ENCODE data around the gene LPIN1.
A peak's percentile ranks its signal among the peaks of the same experiment; 100 is the strongest.
"Not testable (repeated sequence)": the region's sequence is repeated elsewhere in the genome, so short reads cannot be mapped to it uniquely, and the experiment has no call there.

LPIN1 gene

DNA sequence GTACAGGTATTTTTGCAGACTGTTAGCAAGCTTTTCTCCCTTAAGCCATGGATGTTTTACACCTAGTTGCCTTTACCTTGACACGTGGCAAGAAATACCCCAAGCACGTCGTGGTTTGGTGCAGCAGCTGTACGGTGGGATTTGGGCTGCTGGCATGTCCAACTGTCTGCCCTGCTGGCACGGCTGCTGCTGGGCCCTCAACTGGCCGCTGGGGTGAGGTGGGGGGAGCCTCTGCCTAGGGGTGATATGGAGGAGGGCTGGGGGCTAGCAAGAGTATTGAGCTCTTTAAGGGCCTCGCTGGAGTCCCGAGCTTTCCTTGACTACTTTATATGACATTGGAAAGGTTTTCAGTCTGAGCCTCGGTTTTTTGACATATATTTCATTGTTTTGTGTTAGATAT, 41.6 kb downstream of the LPIN1 start:
- DNase-seq = no peak

DNA sequence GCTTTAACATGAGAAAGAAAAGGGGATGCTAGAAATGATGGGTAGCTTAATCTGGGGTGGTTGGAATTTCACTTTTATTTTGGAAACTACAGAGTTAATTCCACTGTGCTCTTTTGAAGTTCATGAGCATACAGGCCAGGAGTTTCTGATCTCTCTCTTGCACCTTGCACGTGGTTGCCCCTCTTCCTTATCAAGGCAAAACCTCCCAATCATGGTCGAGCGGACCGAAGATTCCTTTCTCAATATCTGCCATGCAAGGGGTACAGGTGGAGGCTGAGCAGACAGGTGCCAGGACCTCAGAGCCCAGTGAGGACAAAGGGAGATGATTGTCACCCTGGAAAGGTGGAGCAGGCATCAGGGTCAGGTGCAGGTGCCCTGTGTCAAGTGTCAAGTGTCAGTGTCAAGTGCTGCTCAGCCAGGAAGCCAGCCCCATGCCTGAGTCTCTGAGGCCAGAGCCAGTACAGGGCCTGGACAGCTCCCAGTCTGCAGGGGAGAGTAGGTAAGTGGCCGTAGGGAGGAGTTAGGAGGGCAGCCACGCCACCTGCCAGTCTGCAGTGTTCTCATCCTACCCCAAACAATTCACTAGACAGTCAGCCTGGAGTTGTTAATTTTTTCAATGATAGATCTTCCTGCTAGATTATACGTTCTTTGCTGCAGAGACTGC, 42.2 kb downstream of the LPIN1 start:
- no peak for DNase-seq

DNA sequence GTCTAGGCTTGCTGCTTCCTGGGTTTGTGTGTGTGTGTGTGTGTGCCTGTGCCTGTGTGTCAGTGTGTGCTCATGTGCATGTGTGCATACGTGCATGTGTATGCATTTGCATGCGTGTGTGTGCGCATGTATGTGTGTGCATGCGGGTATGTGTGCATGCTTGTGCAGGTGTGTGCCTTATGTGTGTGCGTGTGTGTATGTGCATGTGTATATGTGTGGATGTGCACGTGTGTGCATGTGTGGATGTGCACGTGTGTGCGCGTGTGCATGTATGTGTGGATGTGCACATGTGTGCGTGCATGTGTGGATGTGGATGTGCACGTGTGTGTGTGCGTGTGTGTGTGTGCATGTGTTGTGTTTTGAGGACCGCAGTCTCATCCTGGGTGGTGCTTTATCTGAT, 42.8 kb downstream of the LPIN1 start:
- DNase-seq = no peak

DNA sequence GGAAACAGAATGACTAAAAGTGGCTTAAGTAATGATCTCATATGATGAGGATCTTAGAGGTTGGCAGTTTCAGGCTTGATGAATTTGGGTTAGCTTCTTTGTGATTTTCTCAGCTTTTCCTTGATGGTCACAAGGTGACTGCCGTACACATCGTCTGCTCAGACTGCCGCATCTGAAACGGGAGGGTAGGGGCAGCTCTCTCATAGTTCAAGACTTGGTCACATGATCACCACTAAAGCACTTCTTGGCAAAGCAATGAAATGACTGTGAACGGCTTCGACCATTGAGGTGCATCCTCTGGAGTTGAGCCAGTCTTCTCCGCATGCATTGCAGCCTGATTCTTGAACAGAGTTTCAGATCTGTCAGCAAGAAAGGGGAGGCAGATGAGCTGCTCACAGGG, 43.8 kb downstream of the LPIN1 start:
- DNase-seq = no peak

DNA sequence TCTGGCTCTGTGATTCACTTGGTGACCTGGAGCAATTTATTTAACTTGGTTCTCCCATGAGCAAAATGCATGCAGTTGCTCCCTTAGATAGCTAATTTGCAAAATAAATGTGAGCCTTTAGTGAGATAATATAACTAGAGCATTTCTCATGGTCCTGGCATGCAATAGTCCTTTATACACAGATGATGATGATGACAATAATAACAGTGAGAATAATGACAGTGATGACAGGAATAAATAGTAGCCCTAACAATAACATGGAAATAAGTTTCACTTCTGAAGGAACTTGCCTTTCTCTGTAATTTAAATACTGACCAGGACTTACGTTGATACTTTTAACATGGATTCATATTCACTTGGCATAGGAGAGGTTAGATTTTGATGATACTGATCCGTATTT, 49.2 kb downstream of the LPIN1 start:
- no peak for DNase-seq

DNA sequence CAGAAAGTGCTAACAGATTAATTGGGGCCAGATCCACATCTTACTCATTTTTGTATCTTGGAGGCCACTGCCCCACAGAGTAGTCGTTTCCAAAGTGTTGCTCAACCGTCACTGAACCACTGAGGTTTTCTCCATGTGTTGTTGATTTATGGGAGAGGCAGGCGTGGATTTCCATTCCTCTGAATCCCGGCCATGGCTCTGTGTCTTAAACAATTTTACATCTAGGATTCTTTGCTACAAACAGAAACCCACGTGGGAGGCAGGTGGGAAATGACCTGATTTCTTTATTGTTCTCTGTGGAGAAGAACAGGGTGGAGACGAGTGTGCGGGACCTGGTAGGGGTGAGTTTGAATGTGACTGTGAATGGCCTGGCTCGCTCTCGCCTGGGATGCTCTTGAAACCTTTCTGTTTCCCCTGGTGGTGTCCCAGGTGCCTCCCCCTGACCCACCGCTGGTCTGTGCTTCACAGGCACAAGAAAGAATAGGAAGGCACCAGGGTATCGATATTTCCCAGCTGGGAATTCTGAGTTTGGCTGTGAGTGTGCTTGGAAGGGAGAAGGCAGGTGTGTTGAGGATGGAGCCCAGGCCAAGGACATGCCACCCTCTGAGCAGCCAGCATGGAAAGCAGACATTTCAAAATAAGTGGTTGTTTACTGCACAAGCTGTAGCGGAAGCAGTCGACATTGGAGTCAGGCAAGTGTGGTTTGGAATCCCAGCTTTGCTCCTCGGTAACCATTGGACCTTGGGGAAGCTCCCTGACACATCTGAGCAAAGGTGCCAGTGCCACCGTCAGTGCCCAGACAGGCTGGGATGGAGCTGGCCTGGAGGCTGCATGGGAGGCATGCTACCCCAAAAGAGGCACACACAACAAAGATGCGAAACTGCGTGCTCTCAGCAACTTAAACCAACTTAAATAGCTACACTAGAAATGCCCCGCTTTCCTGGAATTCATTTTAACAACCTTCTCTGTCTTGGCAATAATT, 50.0 kb downstream of the LPIN1 start:
- no peak for DNase-seq

DNA sequence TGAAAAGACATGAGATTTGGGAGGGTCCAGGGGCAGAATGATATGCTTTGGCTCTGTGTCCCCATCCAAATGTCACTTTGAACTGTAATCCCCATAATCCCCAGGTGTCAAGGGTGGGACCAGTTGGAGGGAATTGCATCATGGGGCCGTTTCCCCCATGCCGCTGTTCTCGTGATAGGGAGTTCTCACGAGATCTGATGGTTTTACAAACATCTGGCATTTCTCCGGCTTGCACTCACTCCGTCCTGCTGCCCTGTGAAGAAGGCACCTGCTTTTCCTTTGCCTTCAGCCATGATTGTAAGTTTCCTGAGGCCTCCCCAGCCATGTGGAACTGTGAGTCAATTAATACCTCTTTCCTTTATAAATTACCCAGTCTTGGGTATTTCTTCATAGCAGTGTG, 51.4 kb downstream of the LPIN1 start:
- no peak for DNase-seq

DNA sequence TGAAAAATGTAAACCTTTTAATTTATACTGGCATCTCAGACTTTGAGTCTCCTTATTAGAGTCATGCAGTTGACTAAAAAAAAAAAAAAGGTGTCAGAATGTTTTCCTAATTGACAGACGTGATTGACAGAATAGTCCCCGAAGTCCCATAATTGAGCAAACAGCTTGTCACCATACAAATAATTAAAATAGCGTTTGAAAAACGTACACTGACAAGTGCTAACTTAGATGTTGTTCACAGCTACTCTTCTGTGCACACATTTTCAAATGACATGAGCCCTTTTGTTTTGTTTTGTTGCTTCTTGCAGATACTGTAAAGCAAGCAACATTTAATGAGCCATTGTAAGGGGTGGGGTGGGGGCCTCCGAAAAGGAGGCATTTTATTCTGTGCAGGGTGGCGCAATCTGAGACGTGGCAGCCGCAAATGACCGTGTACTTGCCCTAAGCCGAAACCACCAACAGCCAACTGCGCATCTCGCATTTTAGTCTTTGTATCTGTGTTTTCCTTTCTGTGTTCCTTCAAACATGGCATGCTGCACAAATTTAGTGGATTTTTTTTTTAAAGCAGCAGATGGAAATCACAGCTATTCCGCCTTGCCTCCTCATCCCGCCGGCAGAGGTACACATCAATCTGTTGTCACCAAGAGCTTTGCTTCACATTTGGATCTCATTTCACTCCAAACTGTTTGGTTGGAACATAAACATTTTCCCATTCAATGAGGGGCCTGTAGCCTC, 52.4 kb downstream of the LPIN1 start:
- no peak for DNase-seq

DNA sequence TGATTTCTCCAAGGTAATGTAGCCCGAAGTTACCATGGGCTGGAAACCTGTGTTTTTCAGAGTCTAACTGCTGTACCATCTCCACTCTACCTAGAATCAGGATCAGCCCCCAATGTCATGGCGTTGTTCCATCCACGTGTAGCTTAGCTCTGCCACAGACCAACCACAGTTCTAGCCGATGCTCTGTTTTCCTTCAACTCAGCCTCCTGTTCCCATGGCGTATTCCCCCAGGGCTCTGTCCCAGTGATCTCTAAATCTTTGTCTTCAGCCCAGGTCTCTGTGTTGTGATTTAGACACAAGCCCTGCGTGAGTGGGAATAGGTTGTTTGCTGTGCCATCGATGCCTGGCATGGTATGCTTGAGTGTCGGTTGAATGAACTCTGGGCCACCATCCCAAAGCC, 53.4 kb downstream of the LPIN1 start:
- DNase-seq = no peak

DNA sequence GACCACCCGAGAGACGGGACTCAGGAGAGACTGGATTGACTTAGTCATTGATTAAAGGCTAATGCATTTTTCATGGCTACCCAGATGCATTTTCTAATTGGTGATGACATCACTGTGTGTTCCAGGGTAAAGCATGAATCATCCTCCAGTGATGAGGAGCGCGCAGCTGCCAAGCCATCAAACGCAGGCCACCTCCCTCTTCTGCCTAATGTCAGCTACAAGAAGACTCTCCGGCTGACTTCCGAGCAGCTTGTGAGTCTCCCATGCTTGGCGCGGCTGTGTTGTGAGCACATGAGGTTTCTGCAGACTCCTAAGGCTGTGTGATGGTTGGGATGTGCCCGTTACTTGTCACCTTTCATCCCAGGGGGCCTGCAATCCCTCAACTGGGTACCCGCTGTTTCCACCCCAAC, 56.4 kb downstream of the LPIN1 start:
- DNase-seq = no peak

DNA sequence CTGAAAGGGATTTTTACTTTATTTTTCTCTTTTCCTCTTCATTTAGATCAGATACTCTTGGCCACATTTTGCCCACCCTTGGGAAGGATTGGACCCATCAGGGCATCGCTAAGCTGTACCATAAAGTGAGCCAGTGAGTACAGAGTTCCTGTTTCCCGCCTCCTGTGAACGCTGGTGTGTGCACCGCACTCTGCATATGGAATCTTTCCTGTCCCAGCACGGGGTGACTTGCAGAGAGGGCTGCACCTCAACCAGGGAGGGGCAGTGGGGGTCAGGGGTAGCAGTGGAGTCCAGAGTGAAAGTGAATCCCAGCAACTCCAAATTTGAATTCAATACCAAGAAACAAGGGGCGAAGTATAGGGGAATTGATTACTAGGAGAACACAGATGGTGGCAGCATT, 58.6 kb downstream of the LPIN1 start:
- no peak for DNase-seq

DNA sequence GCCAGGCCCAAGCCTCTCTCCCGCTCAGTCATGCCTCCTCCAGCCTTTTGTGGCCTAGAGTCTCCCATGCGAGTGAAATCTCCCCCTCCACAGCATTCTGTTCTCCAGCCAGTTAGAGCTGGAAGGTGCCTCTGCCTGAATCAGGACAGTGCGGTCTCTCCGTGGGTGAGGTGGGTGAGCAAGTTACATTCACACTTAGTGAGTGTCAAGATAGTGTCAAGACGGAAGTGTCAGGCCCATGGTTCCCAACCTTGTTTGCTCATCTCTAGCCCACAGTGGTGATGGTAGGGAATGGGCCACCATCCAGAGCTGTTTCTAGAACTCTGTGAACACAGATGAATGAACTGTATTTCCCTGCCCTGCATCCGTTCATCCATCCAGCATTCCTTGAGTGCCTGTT, 59.5 kb downstream of the LPIN1 start:
- DNase-seq = no peak

DNA sequence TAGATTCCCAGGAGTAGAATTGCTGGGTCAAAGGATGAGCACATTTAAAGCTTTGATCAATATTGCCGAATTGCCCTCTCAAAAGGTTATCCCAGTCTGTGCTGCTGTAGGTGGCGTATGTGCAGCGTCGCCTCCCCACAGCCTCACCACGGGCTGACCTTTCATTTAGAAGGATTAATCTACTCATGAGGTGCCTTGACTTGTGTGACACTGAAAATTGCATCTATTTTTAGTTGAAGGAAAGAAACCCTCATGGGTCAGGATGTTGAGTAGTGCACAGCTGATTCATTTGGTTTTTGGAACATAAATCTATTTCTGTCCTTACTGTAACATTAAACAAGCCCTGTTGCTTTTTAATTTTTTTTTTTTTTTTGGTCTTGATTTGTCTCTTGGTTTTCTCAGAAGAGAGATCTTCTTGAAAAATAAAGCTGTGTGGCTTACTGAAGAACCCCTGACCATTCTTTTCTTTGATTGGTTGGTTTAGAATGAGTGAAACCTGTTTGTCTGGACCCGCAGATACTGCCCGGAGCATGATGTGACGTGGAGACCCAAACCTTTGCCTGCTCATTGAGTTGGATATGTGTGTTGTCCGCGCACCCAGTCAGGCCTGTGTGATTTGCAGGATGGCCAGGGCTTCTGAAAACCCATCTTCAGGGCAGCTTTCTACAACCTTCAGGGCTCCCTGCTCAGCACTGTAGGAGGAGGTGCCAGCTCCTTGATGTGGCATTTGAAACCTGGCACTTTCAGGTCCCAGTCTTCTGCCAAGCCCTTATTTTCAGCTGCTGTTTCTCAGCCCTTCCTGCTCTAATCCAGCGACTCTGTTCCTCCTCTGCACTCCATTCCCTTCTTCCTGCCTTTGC, 61.0 kb downstream of the LPIN1 start:
- DNase-seq = peak; percentile 46

DNA sequence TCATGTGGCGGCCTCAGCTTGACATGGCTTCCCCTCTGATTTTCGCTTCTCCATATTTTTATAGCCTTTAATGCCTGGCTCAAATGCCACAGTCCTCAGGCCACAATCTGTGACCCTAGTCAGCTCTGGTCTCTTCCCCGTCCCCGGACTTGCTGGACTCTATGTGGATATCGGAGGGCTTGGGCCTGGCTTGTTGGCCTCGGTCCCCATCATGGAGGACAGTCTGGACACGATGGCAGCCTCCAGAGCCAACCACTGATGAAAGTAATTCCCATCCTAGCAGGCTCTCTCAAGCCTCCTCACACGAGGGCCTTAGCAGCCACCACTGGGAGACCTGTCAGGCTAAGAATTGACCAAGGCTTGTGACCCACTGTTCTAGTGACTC, 61.6 kb downstream of the LPIN1 start:
- DNase-seq = no peak

DNA sequence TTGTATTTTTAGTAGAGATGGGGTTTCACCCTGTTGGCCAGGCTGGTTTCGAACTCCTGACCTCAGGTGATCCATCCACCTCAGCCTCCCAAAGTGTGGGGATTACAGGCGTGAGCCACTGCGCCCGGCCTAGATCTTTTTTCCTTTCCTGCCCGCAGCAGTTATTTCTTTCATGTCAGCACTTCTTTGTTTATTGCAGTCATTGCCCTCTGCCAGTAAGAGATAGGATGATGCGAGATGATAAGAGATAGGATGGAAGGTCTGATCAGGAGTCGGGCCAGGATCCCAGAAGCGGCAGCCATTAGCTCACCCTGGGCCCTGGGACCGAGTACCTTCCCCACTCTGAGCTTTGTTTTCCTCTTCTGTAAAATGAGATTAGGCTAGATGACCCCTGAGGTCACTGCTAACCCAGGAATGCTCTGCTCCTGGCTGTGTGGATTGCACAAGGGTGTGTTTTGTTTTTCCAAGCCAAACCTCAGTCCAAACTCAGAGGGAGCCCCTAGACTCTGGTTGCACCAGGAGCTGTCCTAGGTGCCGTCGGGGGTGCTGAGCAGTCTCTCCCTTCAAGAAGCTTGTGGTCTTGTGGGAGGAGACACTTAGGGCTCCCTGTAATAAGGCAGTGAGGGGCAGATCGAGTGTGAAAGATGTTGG, 63.3 kb downstream of the LPIN1 start:
- DNase-seq = no peak

DNA sequence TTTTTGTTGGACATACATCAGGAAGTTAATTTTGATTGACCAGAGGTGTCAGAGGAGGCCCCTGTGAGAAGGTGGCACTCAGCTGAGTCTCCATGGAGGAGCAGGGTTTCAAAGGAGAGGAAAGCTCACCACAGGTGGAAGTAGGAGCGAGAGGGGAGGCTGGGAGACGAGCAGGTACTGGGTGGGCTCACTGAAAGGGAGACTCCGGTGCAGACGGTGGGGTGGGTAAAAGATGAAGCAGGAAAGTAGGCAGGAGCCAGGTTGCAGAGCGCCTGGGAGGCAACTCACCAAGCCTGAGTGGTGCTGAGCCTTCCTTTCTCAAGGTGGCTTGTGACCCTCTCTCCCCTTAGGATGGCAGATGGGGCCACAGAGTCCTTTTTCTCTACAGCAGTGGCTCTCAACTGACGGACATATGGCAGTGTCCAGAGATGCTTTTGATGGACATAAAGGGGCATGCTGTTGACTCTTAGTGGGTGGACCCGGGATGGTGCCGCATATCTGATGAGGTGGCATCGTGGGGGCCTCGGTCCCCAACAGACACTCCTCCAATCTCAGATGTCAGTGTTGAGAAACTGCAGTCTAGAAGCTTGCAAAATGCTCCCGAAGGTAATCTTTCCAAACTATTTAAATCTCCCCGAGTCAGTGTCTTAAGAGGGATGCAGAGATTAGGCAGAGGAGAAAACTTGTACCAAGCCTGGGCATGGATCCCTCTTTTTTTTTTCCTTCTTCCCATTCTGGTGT, 64.0 kb downstream of the LPIN1 start:
- no peak for DNase-seq

DNA sequence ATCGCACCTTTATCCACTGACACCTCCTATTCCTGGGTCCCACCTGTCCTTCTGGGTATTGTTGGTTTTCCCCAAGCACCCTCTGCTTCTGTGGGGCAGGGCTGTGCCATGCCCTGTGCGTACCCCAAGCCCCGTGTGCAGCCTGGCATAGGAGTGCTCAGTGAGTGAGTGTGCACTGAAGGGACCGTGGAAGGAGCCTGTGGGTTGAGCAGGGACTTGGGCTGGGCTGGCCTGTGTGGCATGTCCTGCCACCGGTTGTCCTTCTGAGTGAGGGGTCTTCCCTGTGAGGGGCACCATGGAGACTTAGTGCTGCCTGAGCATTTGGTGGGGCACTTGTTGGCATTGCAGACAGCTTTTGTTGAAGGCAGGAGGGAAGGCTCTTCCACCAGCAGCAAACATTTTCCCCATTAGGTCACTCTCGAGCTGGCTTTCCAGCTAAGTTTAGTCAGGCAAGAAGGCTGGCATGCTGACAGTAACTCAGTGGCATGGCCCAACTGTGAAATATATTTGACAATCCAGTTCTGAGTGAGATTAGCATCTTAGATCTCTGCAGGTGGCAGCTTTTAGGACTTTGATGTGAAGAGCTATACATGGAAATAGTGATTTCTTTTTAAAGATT, 64.7 kb downstream of the LPIN1 start:
- DNase-seq = no peak

DNA sequence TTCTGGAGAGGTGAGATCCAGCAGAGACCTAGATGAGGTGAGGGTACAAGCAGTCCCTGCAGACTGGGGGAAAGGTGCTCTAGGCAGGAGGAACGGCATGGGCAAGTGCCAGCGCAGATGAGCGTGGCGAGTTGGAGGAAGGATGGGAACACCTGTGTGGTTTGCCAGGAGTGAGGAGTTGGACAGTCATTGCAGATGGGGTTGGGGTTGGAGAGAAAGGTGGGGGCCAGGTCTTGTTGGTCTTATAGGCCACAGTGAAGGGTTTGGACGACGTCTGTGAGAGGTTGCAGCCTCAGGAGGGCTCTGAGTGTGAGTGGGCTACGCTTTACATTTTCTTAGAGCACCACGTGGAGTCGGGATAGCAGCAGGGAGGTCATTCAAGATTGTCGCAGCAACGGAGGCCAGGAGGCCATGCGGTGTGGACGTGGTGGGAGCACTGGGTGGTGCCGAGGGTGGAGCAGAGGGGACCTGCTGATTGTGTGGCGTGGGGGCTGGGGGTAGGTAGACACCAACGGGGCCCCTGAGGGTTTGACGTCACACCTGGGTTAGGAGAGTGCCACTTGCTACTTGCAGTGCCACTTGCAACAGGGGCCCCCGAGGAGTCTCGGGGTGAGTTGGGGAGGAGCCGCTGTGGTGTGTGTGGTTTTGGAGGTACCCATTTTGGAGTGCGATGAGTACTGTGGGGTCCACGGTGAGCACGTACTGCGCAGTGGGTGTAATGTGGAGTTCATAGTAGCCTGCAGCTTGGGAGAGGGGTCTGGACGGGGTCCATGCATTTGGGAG, 66.2 kb downstream of the LPIN1 start:
- no peak for DNase-seq

DNA sequence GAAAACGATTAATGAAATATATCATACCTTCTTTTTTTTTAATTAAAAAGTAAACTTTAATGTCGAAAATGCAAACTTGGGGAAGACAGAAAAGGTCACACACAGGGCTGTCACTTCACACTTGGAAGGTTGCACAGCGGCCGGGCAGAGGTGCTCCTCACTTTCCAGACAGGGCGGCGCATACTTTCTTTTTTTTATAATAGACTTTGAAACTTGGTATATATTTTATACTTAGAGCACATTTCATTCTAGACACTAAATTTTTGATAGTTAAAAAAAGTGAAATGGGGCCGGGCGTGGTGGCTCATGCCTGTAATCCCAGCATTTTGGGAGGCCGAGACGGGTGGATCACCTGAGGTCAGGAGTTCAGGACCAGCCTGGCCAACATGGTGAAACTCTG, 66.9 kb downstream of the LPIN1 start:
- DNase-seq = not testable (repeated sequence)

DNA sequence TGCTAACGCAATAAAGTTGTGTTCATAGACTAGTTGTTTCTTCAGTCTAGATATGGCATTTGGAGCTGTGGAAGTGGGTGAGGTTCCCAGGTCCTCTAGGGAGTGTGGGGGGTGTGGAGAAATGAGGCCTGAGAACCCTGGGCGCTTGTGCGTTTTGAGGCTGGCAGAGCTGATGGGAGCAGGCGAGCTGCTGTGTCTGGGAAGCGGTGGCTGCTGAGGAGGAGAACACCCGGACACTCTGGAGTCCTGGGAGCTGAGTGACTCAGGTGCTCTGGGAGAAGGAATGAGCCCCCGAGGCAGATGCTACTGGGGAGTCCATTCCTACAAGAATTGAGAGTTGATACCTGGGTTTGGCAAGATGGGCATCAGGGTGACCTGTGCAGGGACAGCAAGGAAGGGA, 67.5 kb downstream of the LPIN1 start:
- DNase-seq = no peak

Measured in activated CD4-positive, alpha-beta T cell treated with anti-CD3 and anti-CD28 coated beads for 48 hours (primary cell).